GM12891 (cell line): Measurements from ENCODE around the gene CRTAP.

Experiments
- POLR2A ChIP-seq: IDR thresholded peaks from 2 replicates; pipeline ENCODE4 v1.6.1; 2011; ENCODE audit warnings: low read depth, low read length, control low read depth
- POLR2AphosphoS5 ChIP-seq: IDR thresholded peaks from 2 replicates; pipeline ENCODE4 v1.6.1; 2011; ENCODE audit warnings: low read depth, low read length, control low read depth

DNA sequence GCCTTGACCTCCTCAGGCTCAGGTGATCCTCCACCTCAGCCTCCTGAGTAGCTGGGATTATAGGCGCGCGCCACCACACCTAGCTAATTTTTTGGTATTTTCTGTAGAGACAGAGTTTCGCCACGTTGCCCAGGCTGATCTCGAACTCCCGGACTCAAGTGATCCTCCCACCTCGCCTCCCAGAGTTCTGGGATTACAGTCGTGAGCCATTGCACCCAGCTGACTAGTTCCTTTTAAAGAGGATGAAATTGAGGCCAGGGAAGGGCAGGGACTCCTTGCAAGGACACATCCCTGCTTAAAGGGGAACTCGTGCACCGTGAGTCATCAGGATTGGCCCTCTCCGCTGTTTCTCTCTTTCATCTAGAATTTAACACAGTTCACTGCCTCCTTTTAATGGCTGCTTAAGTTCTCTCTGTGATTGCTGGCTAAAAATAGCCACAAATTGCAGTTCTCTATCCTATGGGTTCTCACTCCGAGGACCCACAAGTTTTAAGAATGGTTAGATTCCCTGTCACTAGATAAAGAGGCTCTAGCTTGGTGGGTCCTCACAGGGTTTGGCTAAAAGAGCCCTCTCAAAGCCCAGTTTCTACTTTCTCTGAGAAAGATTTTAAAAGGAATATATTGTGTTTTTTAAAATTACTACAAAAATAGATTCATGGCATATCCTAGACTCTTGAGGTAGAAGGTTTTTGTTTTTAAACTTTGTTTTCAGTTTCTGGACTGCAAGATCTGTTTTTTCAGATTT lies 1.4 kb downstream of the CRTAP start:
- TF ChIP-seq POLR2AphosphoS5 (no peak), POLR2A (no peak)
